ENCODE data around the gene MCC. TPM values are rescaled to one million over a fixed set of nuclear protein-coding genes. Genes with fewer than 3 reads are reported as not detected.

Gene MCC
- total and polyA plus RNA-seq, 2 donors (not counting 1 experiment from before 2014, with no cell fraction given) = 0.09 to 0.32 TPM

GRCh38 chr5:113427871-113428574 is 60.2 kb downstream of the MCC start:
- peaks cover 0 to under 1% (median 0%) of the 10 kb centered on the region in 4 experiments for H3K27me3 ChIP-seq (replicated peaks in 1 of 4; ENCODE audit: control extremely low read depth in 1 of 4, control insufficient read depth in 3 of 4, insufficient read depth in 4 of 4, low read length in 3 of 4)
- H3K4me1 ChIP-seq (ENCODE audit: control insufficient read depth in 2 of 2, insufficient read depth in 2 of 2, low read length in 2 of 2) = no peaks in the 10 kb centered on the region
- no peaks in the 10 kb centered on the region for H3K9me3 ChIP-seq (ENCODE audit: control extremely low read depth in 1 of 3, control insufficient read depth in 2 of 3, insufficient read depth in 1 of 3, low read length in 2 of 3)
- H2AFZ ChIP-seq (ENCODE audit: insufficient read depth, low read depth, low read length, poor library complexity, severe bottlenecking) = no peak overlapping the region
- intact Hi-C loops (cut with micrococcal nuclease) = no loop called here
- ATAC-seq (ENCODE audit: low read depth) (no peak), DNase-seq (no peak)
- no peaks in the 10 kb centered on the region for H3K36me3 ChIP-seq (replicated peaks in 1 of 2; ENCODE audit: control extremely low read depth in 1 of 2, control insufficient read depth in 1 of 2, extremely low read depth in 1 of 2, insufficient read depth in 2 of 2, low read length in 1 of 2)
- ChIA-PET CTCF (no interaction called here), POLR2A (no interaction called here)
- no peak for TF ChIP-seq CTCF (IDR thresholded peaks at IDR 0.05)
- no peak for TF ChIP-seq EZH2 (IDR thresholded peaks at IDR 0.05; ENCODE audit: borderline replicate concordance, insufficient read depth, low read depth, low read length, poor library complexity, severe bottlenecking)
- H4K20me1 ChIP-seq (ENCODE audit: control insufficient read depth, insufficient read depth, low read length, poor library complexity, severe bottlenecking) = no peaks in the 10 kb centered on the region
- H3K9ac ChIP-seq (ENCODE audit: low read length) = no peak overlapping the region
- WGBS (ENCODE audit: insufficient coverage) = 100% methylated on average over 1 of the region's 3 CpGs
- Mint-ChIP-seq H3K9me3 (ENCODE audit: insufficient read depth) (no peaks in the 10 kb centered on the region), H3K4me3 (no peak overlapping the region), H3K27ac (no peak overlapping the region), H3K4me1 (no peaks in the 10 kb centered on the region), H3K27me3 (no peaks in the 10 kb centered on the region)
- no peak overlapping the region for H3K27ac ChIP-seq (ENCODE audit: low read length in 2 of 2)
- no peak overlapping the region for H3K4me3 ChIP-seq (ENCODE audit: control extremely low read depth in 1 of 5, extremely low read depth in 1 of 5, insufficient read depth in 1 of 5, low read depth in 2 of 5, low read length in 4 of 5)
- H3K79me2 ChIP-seq (ENCODE audit: control insufficient read depth, insufficient read depth, low read length) = no peaks in the 10 kb centered on the region
- H3K4me2 ChIP-seq (replicated peaks; ENCODE audit: low read depth, low read length, poor library complexity, severe bottlenecking) = no peak overlapping the region

- H3K4me1 Mint-ChIP-seq = no peaks in the 10 kb centered on the region
- no peak for ATAC-seq (ENCODE audit: low read depth)
- TF ChIP-seq CTCF (IDR thresholded peaks at IDR 0.05) = no peak
- TF ChIP-seq EZH2 (IDR thresholded peaks at IDR 0.05; ENCODE audit: borderline replicate concordance, insufficient read depth, low read depth, low read length, poor library complexity, severe bottlenecking) = no peak
Measured at GRCh38 chr5:113425909-113426308, 62.3 kb downstream of the MCC start.

More at GRCh38 chr5:113425909-113426308, 62.3 kb downstream of the MCC start:
- Histone ChIP-seq H3K4me2 (replicated peaks; ENCODE audit: low read depth, low read length, poor library complexity, severe bottlenecking) (no peak overlapping the region), H3K36me3 (replicated peaks in 1 of 2; ENCODE audit: control extremely low read depth in 1 of 2, control insufficient read depth in 1 of 2, extremely low read depth in 1 of 2, insufficient read depth in 2 of 2, low read length in 1 of 2) (no peaks in the 10 kb centered on the region), H3K27me3 (replicated peaks in 1 of 4; ENCODE audit: control extremely low read depth in 1 of 4, control insufficient read depth in 3 of 4, insufficient read depth in 4 of 4, low read length in 3 of 4) (peaks cover 0 to 4% (median 0%) of the 10 kb centered on the region in 4 experiments), H3K9ac (ENCODE audit: low read length) (no peak overlapping the region), H4K20me1 (ENCODE audit: control insufficient read depth, insufficient read depth, low read length, poor library complexity, severe bottlenecking) (no peaks in the 10 kb centered on the region), H2AFZ (ENCODE audit: insufficient read depth, low read depth, low read length, poor library complexity, severe bottlenecking) (no peak overlapping the region), H3K4me1 (ENCODE audit: control insufficient read depth in 2 of 2, insufficient read depth in 2 of 2, low read length in 2 of 2) (no peaks in the 10 kb centered on the region), H3K27ac (ENCODE audit: low read length in 2 of 2) (no peak overlapping the region), H3K4me3 (ENCODE audit: control extremely low read depth in 1 of 5, extremely low read depth in 1 of 5, insufficient read depth in 1 of 5, low read depth in 2 of 5, low read length in 4 of 5) (no peak overlapping the region), H3K79me2 (ENCODE audit: control insufficient read depth, insufficient read depth, low read length) (no peaks in the 10 kb centered on the region), H3K9me3 (ENCODE audit: control extremely low read depth in 1 of 3, control insufficient read depth in 2 of 3, insufficient read depth in 1 of 3, low read length in 2 of 3) (no peaks in the 10 kb centered on the region)
- intact Hi-C loops (cut with micrococcal nuclease) = no loop called here
- Mint-ChIP-seq H3K27me3 (peaks cover 15% of the 10 kb centered on the region), H3K27ac (no peak overlapping the region), H3K4me3 (no peak overlapping the region), H3K9me3 (ENCODE audit: insufficient read depth) (no peaks in the 10 kb centered on the region)
- ChIA-PET CTCF (no interaction called here), POLR2A (no interaction called here)
- WGBS (ENCODE audit: insufficient coverage) = 86% methylated on average over 3 of the region's 3 CpGs
- DNase-seq = no peak

Measured in B cell (primary cell).